Measurements from ENCODE around the gene CNNM3. TPM values are rescaled to one million over a fixed set of nuclear protein-coding genes. Genes with fewer than 3 reads are reported as not detected.

CNNM3 gene
- total RNA-seq, 6 experiments from 2014 or later = 6.3 to 10.0 (median 8.5) TPM

GRCh38 chr2:96825057-96825456, 9.0 kb downstream of the CNNM3 start:
- no peak for DNase-seq
- Mint-ChIP-seq H3K9me3 (no peaks in the 10 kb centered on the region), H3K4me3 (no peak overlapping the region), H3K36me3 (ENCODE audit: low read depth) (peaks cover 8% of the 10 kb centered on the region; the same call in 1 of the 2 replicates), H3K27ac (no peak overlapping the region), H3K27me3 (ENCODE audit: insufficient read depth) (no peaks in the 10 kb centered on the region; the same call in none of the 2 replicates), H3K4me1 (ENCODE audit: low read depth) (peaks cover 11% of the 10 kb centered on the region)
- no peak for TF ChIP-seq CTCF (IDR thresholded peaks at IDR 0.05)

- peaks cover 11% of the 10 kb centered on the region for H3K4me1 Mint-ChIP-seq (ENCODE audit: low read depth)
- H3K27ac Mint-ChIP-seq = no peak overlapping the region
- H3K9me3 Mint-ChIP-seq = no peaks in the 10 kb centered on the region
- DNase-seq = no peak
- H3K27me3 Mint-ChIP-seq (ENCODE audit: insufficient read depth) = no peaks in the 10 kb centered on the region; the same call in none of the 2 replicates
- H3K36me3 Mint-ChIP-seq (ENCODE audit: low read depth) = peaks cover 8% of the 10 kb centered on the region; the same call in 1 of the 2 replicates
- H3K4me3 Mint-ChIP-seq = no peak overlapping the region
- peak; percentile 13; the same call in 1 of the 2 replicates for TF ChIP-seq CTCF (IDR thresholded peaks at IDR 0.05)
Observed at GRCh38 chr2:96826546-96827278, 10.6 kb downstream of the CNNM3 start.

- no peak overlapping the region for H3K4me3 Mint-ChIP-seq
- H3K27me3 Mint-ChIP-seq (ENCODE audit: insufficient read depth) = no peaks in the 10 kb centered on the region; the same call in none of the 2 replicates
- H3K9me3 Mint-ChIP-seq = no peaks in the 10 kb centered on the region
- DNase-seq = no peak
- H3K4me1 Mint-ChIP-seq (ENCODE audit: low read depth) = peaks cover 23% of the 10 kb centered on the region
- no peak for TF ChIP-seq CTCF (IDR thresholded peaks at IDR 0.05)
- no peak overlapping the region for H3K27ac Mint-ChIP-seq
- H3K36me3 Mint-ChIP-seq (ENCODE audit: low read depth) = peaks cover 12% of the 10 kb centered on the region; the same call in 1 of the 2 replicates
Observed at GRCh38 chr2:96828436-96828835, 12.4 kb downstream of the CNNM3 start.

- Mint-ChIP-seq H3K4me3 (no peak overlapping the region), H3K36me3 (ENCODE audit: low read depth) (peaks cover 12% of the 10 kb centered on the region; the same call in 1 of the 2 replicates), H3K9me3 (no peaks in the 10 kb centered on the region), H3K27ac (no peak overlapping the region), H3K27me3 (ENCODE audit: insufficient read depth) (no peaks in the 10 kb centered on the region; the same call in none of the 2 replicates), H3K4me1 (ENCODE audit: low read depth) (peaks cover 22% of the 10 kb centered on the region)
- no peak for DNase-seq
- TF ChIP-seq CTCF (IDR thresholded peaks at IDR 0.05) = no peak
Observed at GRCh38 chr2:96828874-96829273, 12.8 kb downstream of the CNNM3 start.

GRCh38 chr2:96830044-96830562, 14.0 kb downstream of the CNNM3 start:
- Mint-ChIP-seq H3K27me3 (ENCODE audit: insufficient read depth) (no peaks in the 10 kb centered on the region; the same call in 1 of the 2 replicates), H3K27ac (no peak overlapping the region), H3K4me1 (ENCODE audit: low read depth) (peaks cover 16% of the 10 kb centered on the region), H3K4me3 (no peak overlapping the region), H3K36me3 (ENCODE audit: low read depth) (peaks cover 12% of the 10 kb centered on the region; the same call in 1 of the 2 replicates), H3K9me3 (no peaks in the 10 kb centered on the region)
- no peak for TF ChIP-seq CTCF (IDR thresholded peaks at IDR 0.05)
- DNase-seq = no peak

Data from HFFc6 (cell line).